Measurements from ENCODE around the gene ATXN7L3B. TPM values are rescaled to one million over a fixed set of nuclear protein-coding genes. Genes with fewer than 3 reads are reported as not detected.

ATXN7L3B gene
- total RNA-seq, 1 donor from 2014 or later, result 47.0 TPM

DNA sequence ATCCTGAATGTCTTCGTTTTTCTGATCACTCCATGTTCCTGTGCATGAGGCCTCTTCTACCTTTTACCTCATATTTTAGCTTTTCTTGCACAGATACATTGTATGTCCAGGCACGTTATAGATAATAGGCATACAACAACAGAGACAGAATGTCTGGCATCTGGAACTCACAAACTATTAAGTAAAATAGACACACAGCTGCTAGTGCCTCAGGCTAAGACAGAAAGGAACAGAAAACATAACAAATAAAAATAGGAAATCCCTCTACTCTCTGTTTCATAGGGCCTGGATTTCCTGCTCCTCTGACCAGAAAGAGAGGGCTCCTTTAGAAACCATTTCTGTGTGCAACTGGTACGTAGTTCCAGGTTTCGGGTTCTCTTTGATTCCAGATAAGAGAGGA, 48.6 kb downstream of the ATXN7L3B start:
- no peaks in the 10 kb centered on the region for H3K27me3 ChIP-seq
- Mint-ChIP-seq H3K4me1 (peaks cover 4% of the 10 kb centered on the region), H3K27me3 (ENCODE audit: insufficient read depth, low read depth) (peaks cover 2% of the 10 kb centered on the region), H3K27ac (no peak overlapping the region), H3K36me3 (no peaks in the 10 kb centered on the region), H3K4me3 (no peak overlapping the region), H3K9me3 (peaks cover 2% of the 10 kb centered on the region)
- H3K4me3 ChIP-seq, result no peak overlapping the region
- H4K20me1 ChIP-seq (ENCODE audit: low read depth), result no peaks in the 10 kb centered on the region
- no peak overlapping the region for H2AFZ ChIP-seq (replicated peaks)
- no peak for DNase-seq (ENCODE audit: low spot score)
- H3F3A ChIP-seq (ENCODE audit: low read depth), result no peaks in the 10 kb centered on the region
- no peaks in the 10 kb centered on the region for H3K36me3 ChIP-seq
- H3K9ac ChIP-seq, result no peak overlapping the region
- no peaks in the 10 kb centered on the region for H3K9me3 ChIP-seq (ENCODE audit: low read depth)
- no peaks in the 10 kb centered on the region for H3K4me1 ChIP-seq
- no peak overlapping the region for H3K4me2 ChIP-seq
- TF ChIP-seq EZH2phosphoT487 (IDR thresholded peaks at IDR 0.05) (no peak), EZH2 (IDR thresholded peaks at IDR 0.05) (no peak)
- TF ChIP-seq, protein P1, sequence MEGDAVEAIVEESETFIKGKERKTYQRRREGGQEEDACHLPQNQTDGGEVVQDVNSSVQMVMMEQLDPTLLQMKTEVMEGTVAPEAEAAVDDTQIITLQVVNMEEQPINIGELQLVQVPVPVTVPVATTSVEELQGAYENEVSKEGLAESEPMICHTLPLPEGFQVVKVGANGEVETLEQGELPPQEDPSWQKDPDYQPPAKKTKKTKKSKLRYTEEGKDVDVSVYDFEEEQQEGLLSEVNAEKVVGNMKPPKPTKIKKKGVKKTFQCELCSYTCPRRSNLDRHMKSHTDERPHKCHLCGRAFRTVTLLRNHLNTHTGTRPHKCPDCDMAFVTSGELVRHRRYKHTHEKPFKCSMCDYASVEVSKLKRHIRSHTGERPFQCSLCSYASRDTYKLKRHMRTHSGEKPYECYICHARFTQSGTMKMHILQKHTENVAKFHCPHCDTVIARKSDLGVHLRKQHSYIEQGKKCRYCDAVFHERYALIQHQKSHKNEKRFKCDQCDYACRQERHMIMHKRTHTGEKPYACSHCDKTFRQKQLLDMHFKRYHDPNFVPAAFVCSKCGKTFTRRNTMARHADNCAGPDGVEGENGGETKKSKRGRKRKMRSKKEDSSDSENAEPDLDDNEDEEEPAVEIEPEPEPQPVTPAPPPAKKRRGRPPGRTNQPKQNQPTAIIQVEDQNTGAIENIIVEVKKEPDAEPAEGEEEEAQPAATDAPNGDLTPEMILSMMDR (IDR thresholded peaks at IDR 0.05), result no peak
- no peak overlapping the region for H3K27ac ChIP-seq
- H3K79me2 ChIP-seq (ENCODE audit: low read depth), result no peaks in the 10 kb centered on the region

Measured in neural progenitor cell (in vitro differentiated cells).